Measurements from ENCODE around the gene HSDL1. TPM values are rescaled to one million over a fixed set of nuclear protein-coding genes. Genes with fewer than 3 reads are reported as not detected.

The HSDL1 gene
- total and polyA plus RNA-seq, 2 donors (not counting 1 experiment from before 2014, with no cell fraction given): 12.4 to 30.8 TPM

DNA sequence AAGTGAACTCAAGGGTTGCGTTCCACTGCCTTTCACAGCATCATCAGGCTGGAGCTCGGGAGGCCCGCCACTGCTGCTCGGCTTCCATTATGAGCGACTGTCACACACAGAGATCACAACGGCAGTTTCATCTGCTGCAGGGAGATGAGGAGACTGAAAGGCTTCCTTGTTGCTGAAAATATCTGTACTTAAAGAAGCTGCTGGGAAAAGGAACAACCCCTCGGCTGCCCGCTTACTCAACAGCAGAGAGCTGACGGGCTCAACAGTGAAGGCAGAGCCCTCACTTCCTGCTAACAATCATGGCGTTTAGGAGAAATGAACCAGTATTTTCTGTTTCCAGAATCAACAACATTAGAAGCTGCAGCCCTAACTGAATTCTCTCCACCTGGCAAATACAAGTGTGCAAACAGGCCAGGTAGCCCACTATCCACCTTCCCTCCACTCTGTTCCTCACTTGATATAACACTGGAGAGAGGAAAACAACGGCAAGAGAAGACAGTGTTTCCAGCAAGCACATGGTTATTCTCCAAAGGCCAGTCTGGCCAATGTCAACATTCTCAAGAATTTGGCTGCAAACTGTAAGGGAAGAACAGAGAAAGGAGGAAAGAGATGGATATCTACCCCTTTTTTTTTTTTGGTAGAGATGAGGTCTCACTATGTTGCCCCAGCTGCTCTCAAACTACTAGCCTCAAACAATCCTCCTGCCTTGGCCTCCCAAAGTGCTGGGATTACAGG is 62.0 kb downstream of the HSDL1 start:
- ATAC-seq (ENCODE audit: low read depth): no peak
- 100% methylated on average over 3 of the region's 11 CpGs for WGBS (ENCODE audit: insufficient coverage)

GRCh38 chr16:84082110-84082509 is 62.9 kb downstream of the HSDL1 start:
- H3K27me3 ChIP-seq (replicated peaks in 1 of 4; ENCODE audit: control extremely low read depth in 1 of 4, control insufficient read depth in 3 of 4, insufficient read depth in 4 of 4, low read length in 3 of 4): no peaks in the 10 kb centered on the region
- Mint-ChIP-seq H3K4me3 (no peak overlapping the region), H3K4me1 (peaks cover 20% of the 10 kb centered on the region), H3K27me3 (no peaks in the 10 kb centered on the region), H3K9me3 (ENCODE audit: insufficient read depth) (no peaks in the 10 kb centered on the region), H3K27ac (no peak overlapping the region)
- ChIA-PET CTCF (interaction anchor here (5.4 kb wide), 1 partner anchor 105 kb away, joined by 60 read pairs; the partner anchor contains the start of gene TAF1C), POLR2A (no interaction called here)
- H3K4me3 ChIP-seq (ENCODE audit: control extremely low read depth in 1 of 5, extremely low read depth in 1 of 5, insufficient read depth in 1 of 5, low read depth in 2 of 5, low read length in 4 of 5): no peak overlapping the region
- H3K9ac ChIP-seq (ENCODE audit: low read length): no peak overlapping the region
- H3K4me2 ChIP-seq (replicated peaks; ENCODE audit: low read depth, low read length, poor library complexity, severe bottlenecking): no peak overlapping the region
- H3K9me3 ChIP-seq (ENCODE audit: control extremely low read depth in 1 of 3, control insufficient read depth in 2 of 3, insufficient read depth in 1 of 3, low read length in 2 of 3): no peaks in the 10 kb centered on the region
- TF ChIP-seq CTCF (IDR thresholded peaks at IDR 0.05): no peak
- H3K79me2 ChIP-seq (ENCODE audit: control insufficient read depth, insufficient read depth, low read length): peaks cover 44% of the 10 kb centered on the region
- DNase-seq (no peak), ATAC-seq (ENCODE audit: low read depth) (no peak)
- H3K27ac ChIP-seq (ENCODE audit: low read length in 2 of 2): no peak overlapping the region
- H3K36me3 ChIP-seq (replicated peaks in 1 of 2; ENCODE audit: control extremely low read depth in 1 of 2, control insufficient read depth in 1 of 2, extremely low read depth in 1 of 2, insufficient read depth in 2 of 2, low read length in 1 of 2): peaks cover 1 to 75% of the 10 kb centered on the region in 2 experiments
- peaks cover 82% of the 10 kb centered on the region for H4K20me1 ChIP-seq (ENCODE audit: control insufficient read depth, insufficient read depth, low read length, poor library complexity, severe bottlenecking)
- WGBS (ENCODE audit: insufficient coverage): 92% methylated on average over 5 of the region's 6 CpGs
- intact Hi-C loops (cut with micrococcal nuclease): loop anchor here (10.0 kb wide), 1 partner anchor 423 kb away; the partner anchor contains the start of gene MEAK7
- peaks cover 13 to 19% of the 10 kb centered on the region in 2 donors for H3K4me1 ChIP-seq (ENCODE audit: control insufficient read depth in 2 of 2, insufficient read depth in 2 of 2, low read length in 2 of 2)
- H2AFZ ChIP-seq (ENCODE audit: insufficient read depth, low read depth, low read length, poor library complexity, severe bottlenecking): no peak overlapping the region

More for the DNA sequence above, 62.0 kb downstream of the HSDL1 start:
- Histone ChIP-seq H3K9ac (ENCODE audit: low read length) (no peak overlapping the region), H3K36me3 (replicated peaks in 1 of 2; ENCODE audit: control extremely low read depth in 1 of 2, control insufficient read depth in 1 of 2, extremely low read depth in 1 of 2, insufficient read depth in 2 of 2, low read length in 1 of 2) (peaks cover 1 to 75% of the 10 kb centered on the region in 2 experiments), H4K20me1 (ENCODE audit: control insufficient read depth, insufficient read depth, low read length, poor library complexity, severe bottlenecking) (peaks cover 79% of the 10 kb centered on the region), H3K27ac (ENCODE audit: low read length in 2 of 2) (no peak overlapping the region), H3K79me2 (ENCODE audit: control insufficient read depth, insufficient read depth, low read length) (peaks cover 37% of the 10 kb centered on the region), H3K27me3 (replicated peaks in 1 of 4; ENCODE audit: control extremely low read depth in 1 of 4, control insufficient read depth in 3 of 4, insufficient read depth in 4 of 4, low read length in 3 of 4) (no peaks in the 10 kb centered on the region), H3K4me3 (ENCODE audit: control extremely low read depth in 1 of 5, extremely low read depth in 1 of 5, insufficient read depth in 1 of 5, low read depth in 2 of 5, low read length in 4 of 5) (no peak overlapping the region), H3K9me3 (ENCODE audit: control extremely low read depth in 1 of 3, control insufficient read depth in 2 of 3, insufficient read depth in 1 of 3, low read length in 2 of 3) (no peaks in the 10 kb centered on the region), H3K4me1 (ENCODE audit: control insufficient read depth in 2 of 2, insufficient read depth in 2 of 2, low read length in 2 of 2) (peaks cover 17 to 24% of the 10 kb centered on the region in 2 donors), H3K4me2 (replicated peaks; ENCODE audit: low read depth, low read length, poor library complexity, severe bottlenecking) (no peak overlapping the region), H2AFZ (ENCODE audit: insufficient read depth, low read depth, low read length, poor library complexity, severe bottlenecking) (no peak overlapping the region)
- Mint-ChIP-seq H3K27me3 (no peaks in the 10 kb centered on the region), H3K4me3 (no peak overlapping the region), H3K4me1 (peaks cover 26% of the 10 kb centered on the region), H3K27ac (no peak overlapping the region), H3K9me3 (ENCODE audit: insufficient read depth) (no peaks in the 10 kb centered on the region)
- no peak for TF ChIP-seq EZH2 (IDR thresholded peaks at IDR 0.05; ENCODE audit: borderline replicate concordance, insufficient read depth, low read depth, low read length, poor library complexity, severe bottlenecking)
- ChIA-PET CTCF (interaction anchor here (2.1 to 6.1 kb wide), 3 partner anchors 17 to 104 kb away, joined by 13 to 60 read pairs (median 26); partner anchors contain the start of gene TAF1C), POLR2A (no interaction called here)
- DNase-seq: no peak
- intact Hi-C loops (cut with micrococcal nuclease): loop anchor here (10.0 kb wide), 1 partner anchor 422 kb away; the partner anchor contains the start of gene MEAK7

Data from B cell (primary cell).